Hematopoietic multipotent progenitor cell treated with erythropoietin and hydrocortisone succinate and interleukin-3 and kit ligand, for 6 days (in vitro differentiated cells): Measurements from ENCODE around the gene UBE2Z.
A peak's percentile ranks its signal among the peaks of the same experiment; 100 is the strongest.

ENCODE experiments used
- DNase-seq: peaks from one replicate; pipeline ENCODE4 v3.0.0-alpha.2; 2015

Gene UBE2Z

GRCh38 chr17:48961516-48962233, 53.5 kb downstream of the UBE2Z start:
- DNase-seq, result no peak

GRCh38 chr17:48970224-48970623, 62.0 kb downstream of the UBE2Z start:
- peak; percentile 17 for DNase-seq

GRCh38 chr17:48970865-48971687, 62.9 kb downstream of the UBE2Z start:
- DNase-seq, result no peak

GRCh38 chr17:48972749-48973097, 64.5 kb downstream of the UBE2Z start:
- no peak for DNase-seq

GRCh38 chr17:48973806-48974205, 65.6 kb downstream of the UBE2Z start:
- DNase-seq, result no peak
